Peyer's patch (tissue), 4 donors: ENCODE results near the gene SPINK1. TPM values are rescaled to one million over a fixed set of nuclear protein-coding genes. Genes with fewer than 3 reads are reported as not detected.

ENCODE experiments used
- DNase-seq, 3 donors: peaks; one replicate each; pipeline ENCODE4 v3.0.0-alpha.2; 2017 to 2019
- H3K27ac ChIP-seq, 4 donors: fragments of 200-600 bp; sonication (generic); one replicate each; pipeline ENCODE4 v1.5.1; 2016 to 2019
- H3K27me3 ChIP-seq, 2 donors: fragments of 200-600 bp; sonication (generic); one replicate each; pipeline ENCODE4 v1.5.1; 2019
- H3K36me3 ChIP-seq, 3 donors: fragments of 200-600 bp; sonication (generic); one replicate each; pipeline ENCODE4 v1.5.1; 2016 to 2019
- H3K4me1 ChIP-seq, 4 donors: fragments of 200-600 bp; sonication (generic); one replicate each; pipeline ENCODE4 v1.5.1; 2016 to 2019
- H3K4me3 ChIP-seq, 4 donors: fragments of 200-600 bp; sonication (generic); 1 replicate in 3 of 4; 2 replicates in 1 of 4; pipeline ENCODE4 v1.5.1; 2016 to 2019; ENCODE audit warnings: mild to moderate bottlenecking in 1 of 4
- H3K9me3 ChIP-seq, 4 donors: fragments of 200-600 bp; sonication (generic); one replicate each; pipeline ENCODE4 v1.5.1; 2016 to 2019; ENCODE audit warnings: mild to moderate bottlenecking in 1 of 4
- CTCF ChIP-seq, 6 experiments: fragments of 450-650 bp in 4 of 6; fragments of 200-600 bp in 2 of 6; sonication (generic) in 1 of 6; IDR thresholded peaks; one replicate each; pipeline ENCODE4 v1.5.1; 2017 to 2019; ENCODE audit warnings: antibody characterized with exemption in 6 of 6, mild to moderate bottlenecking in 3 of 6, moderate library complexity in 1 of 6
- POLR2A ChIP-seq, 2 donors: fragments of 450-650 bp; IDR thresholded peaks; one replicate each; pipeline ENCODE4 v1.5.1; 2017; ENCODE audit warnings: antibody characterized with exemption in 2 of 2, mild to moderate bottlenecking in 2 of 2, moderate library complexity in 2 of 2
- total RNA-seq, 4 donors: library from RNA; depleted of rRNA; stranded (reverse); fragments of >200 nt; gene quantifications; one replicate each; pipeline ENCODE4 v1.1.0, GENCODE V29; 2016

SPINK1 gene
- total RNA-seq, 4 donors from 2014 or later, result 46.2 to 436 (median 154) TPM

GRCh38 chr5:147784146-147784987 lies 47.1 kb downstream of the SPINK1 start:
- no peak overlapping the region for H3K27ac ChIP-seq
- no peaks in the 10 kb centered on the region for H3K36me3 ChIP-seq
- TF ChIP-seq POLR2A (IDR thresholded peaks at IDR 0.05) (no peak), CTCF (IDR thresholded peaks at IDR 0.05) (no peak)
- no peak for DNase-seq
- H3K4me3 ChIP-seq, result no peak overlapping the region
- H3K27me3 ChIP-seq, result no peaks in the 10 kb centered on the region
- H3K4me1 ChIP-seq, result no peaks in the 10 kb centered on the region
- no peaks in the 10 kb centered on the region for H3K9me3 ChIP-seq

- Histone ChIP-seq H3K27ac (peak within 1 kb of the TSS in 1 of 4 donors; percentile 26), H3K36me3 (no peaks in the 10 kb centered on the region), H3K4me1 (no peaks in the 10 kb centered on the region), H3K4me3 (peak within 1 kb of the TSS in 3 of 4 donors; percentile 7 to 32 (median 30)), H3K27me3 (no peaks in the 10 kb centered on the region), H3K9me3 (no peaks in the 10 kb centered on the region)
- DNase-seq, result peak; percentile 62 to 75 (median 72)
- TF ChIP-seq CTCF (IDR thresholded peaks at IDR 0.05) (no peak), POLR2A (IDR thresholded peaks at IDR 0.05) (no peak)
Observed at GRCh38 chr5:147782110-147783028, 49.1 kb downstream of the SPINK1 start, which contains the start of gene JAKMIP2. JAKMIP2 (minus strand) TSS chr5:147782728; CDS start chr5:147671806, 110,922 bp downstream.

- no peak overlapping the region for H3K27ac ChIP-seq
- no peaks in the 10 kb centered on the region for H3K9me3 ChIP-seq
- H3K4me3 ChIP-seq, result no peak overlapping the region
- H3K4me1 ChIP-seq, result no peaks in the 10 kb centered on the region
- no peak for DNase-seq
- H3K27me3 ChIP-seq, result no peaks in the 10 kb centered on the region
- H3K36me3 ChIP-seq, result no peaks in the 10 kb centered on the region
- TF ChIP-seq CTCF (IDR thresholded peaks at IDR 0.05) (no peak), POLR2A (IDR thresholded peaks at IDR 0.05) (no peak)
Observed at GRCh38 chr5:147780924-147781573, 50.4 kb downstream of the SPINK1 start.

- Histone ChIP-seq H3K27ac (no peak overlapping the region), H3K4me1 (no peaks in the 10 kb centered on the region), H3K4me3 (no peak overlapping the region), H3K9me3 (no peaks in the 10 kb centered on the region), H3K27me3 (no peaks in the 10 kb centered on the region), H3K36me3 (no peaks in the 10 kb centered on the region)
- TF ChIP-seq POLR2A (IDR thresholded peaks at IDR 0.05) (no peak), CTCF (IDR thresholded peaks at IDR 0.05) (no peak)
- no peak for DNase-seq
Observed at GRCh38 chr5:147779694-147780093, 51.8 kb downstream of the SPINK1 start.

- Histone ChIP-seq H3K27me3 (no peaks in the 10 kb centered on the region), H3K4me1 (no peaks in the 10 kb centered on the region), H3K4me3 (no peak overlapping the region), H3K36me3 (no peaks in the 10 kb centered on the region), H3K27ac (no peak overlapping the region), H3K9me3 (no peaks in the 10 kb centered on the region)
- TF ChIP-seq CTCF (IDR thresholded peaks at IDR 0.05) (no peak), POLR2A (IDR thresholded peaks at IDR 0.05) (no peak)
- no peak for DNase-seq
Observed at GRCh38 chr5:147776989-147777388, 54.5 kb downstream of the SPINK1 start.
